BE2C (cell line): ENCODE results near the gene TMEM14A.

Experiments
- DNase-seq: peaks from one replicate; pipeline ENCODE4 v3.0.0-alpha.2; 2020
- H3K27me3 ChIP-seq: fragments of 250-450 bp; sonication (Bioruptor Pico); 2 replicates; pipeline ENCODE4 v1.5.1; 2020; ENCODE audit warnings: mild to moderate bottlenecking
- H3K36me3 ChIP-seq: fragments of 250-450 bp; sonication (Bioruptor Pico); 2 replicates; pipeline ENCODE4 v1.5.1; 2020; ENCODE audit warnings: mild to moderate bottlenecking
- H3K4me1 ChIP-seq: fragments of 250-450 bp; sonication (Bioruptor Pico); 2 replicates; pipeline ENCODE4 v1.5.1; 2020
- H3K4me3 ChIP-seq: 2 replicates; pipeline ENCODE4 v1.5.1; 2011; ENCODE audit warnings: low read depth, low read length
- H3K9me3 ChIP-seq: fragments of 250-450 bp; sonication (Bioruptor Pico); 2 replicates; pipeline ENCODE4 v1.5.1; 2020
- TF ChIP-seq, protein P1 (sequence below): IDR thresholded peaks from 2 replicates; pipeline ENCODE4 v1.5.1; 2012; ENCODE audit warnings: mild to moderate bottlenecking, low read depth, low read length

The TMEM14A gene

GRCh38 chr6:52666071-52666470, 4.8 kb upstream of the TMEM14A start:
- no peak for DNase-seq
- no peaks in the 10 kb centered on the region for H3K27me3 ChIP-seq
- peaks cover 5% of the 10 kb centered on the region for H3K4me1 ChIP-seq
- H3K36me3 ChIP-seq: 0 out of 2 replicates have a peak, but pooled peaks cover 6% of the 10 kb centered on the region
- TF ChIP-seq, protein P1, sequence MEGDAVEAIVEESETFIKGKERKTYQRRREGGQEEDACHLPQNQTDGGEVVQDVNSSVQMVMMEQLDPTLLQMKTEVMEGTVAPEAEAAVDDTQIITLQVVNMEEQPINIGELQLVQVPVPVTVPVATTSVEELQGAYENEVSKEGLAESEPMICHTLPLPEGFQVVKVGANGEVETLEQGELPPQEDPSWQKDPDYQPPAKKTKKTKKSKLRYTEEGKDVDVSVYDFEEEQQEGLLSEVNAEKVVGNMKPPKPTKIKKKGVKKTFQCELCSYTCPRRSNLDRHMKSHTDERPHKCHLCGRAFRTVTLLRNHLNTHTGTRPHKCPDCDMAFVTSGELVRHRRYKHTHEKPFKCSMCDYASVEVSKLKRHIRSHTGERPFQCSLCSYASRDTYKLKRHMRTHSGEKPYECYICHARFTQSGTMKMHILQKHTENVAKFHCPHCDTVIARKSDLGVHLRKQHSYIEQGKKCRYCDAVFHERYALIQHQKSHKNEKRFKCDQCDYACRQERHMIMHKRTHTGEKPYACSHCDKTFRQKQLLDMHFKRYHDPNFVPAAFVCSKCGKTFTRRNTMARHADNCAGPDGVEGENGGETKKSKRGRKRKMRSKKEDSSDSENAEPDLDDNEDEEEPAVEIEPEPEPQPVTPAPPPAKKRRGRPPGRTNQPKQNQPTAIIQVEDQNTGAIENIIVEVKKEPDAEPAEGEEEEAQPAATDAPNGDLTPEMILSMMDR: no peak
- H3K9me3 ChIP-seq: no peaks in the 10 kb centered on the region
- H3K4me3 ChIP-seq: peak overlapping the region; percentile 90

- Histone ChIP-seq H3K4me1 (peaks cover 3% of the 10 kb centered on the region), H3K4me3 (peak overlapping the region; percentile 90), H3K27me3 (no peaks in the 10 kb centered on the region), H3K36me3 (0 out of 2 replicates have a peak, but pooled peaks cover 6% of the 10 kb centered on the region), H3K9me3 (no peaks in the 10 kb centered on the region)
- TF ChIP-seq, protein P1: no peak
- no peak for DNase-seq
These were observed 4.4 kb upstream of the TMEM14A start for GRCh38 chr6:52666523-52666922.

- no peaks in the 10 kb centered on the region for H3K9me3 ChIP-seq
- DNase-seq: no peak
- no peak overlapping the region for H3K4me3 ChIP-seq
- 0 out of 2 replicates have a peak, but pooled peaks cover 6% of the 10 kb centered on the region for H3K36me3 ChIP-seq
- H3K27me3 ChIP-seq: no peaks in the 10 kb centered on the region
- peaks cover 3% of the 10 kb centered on the region for H3K4me1 ChIP-seq
- TF ChIP-seq, protein P1: no peak
These were observed 3.3 kb upstream of the TMEM14A start for GRCh38 chr6:52667572-52667971.

DNA sequence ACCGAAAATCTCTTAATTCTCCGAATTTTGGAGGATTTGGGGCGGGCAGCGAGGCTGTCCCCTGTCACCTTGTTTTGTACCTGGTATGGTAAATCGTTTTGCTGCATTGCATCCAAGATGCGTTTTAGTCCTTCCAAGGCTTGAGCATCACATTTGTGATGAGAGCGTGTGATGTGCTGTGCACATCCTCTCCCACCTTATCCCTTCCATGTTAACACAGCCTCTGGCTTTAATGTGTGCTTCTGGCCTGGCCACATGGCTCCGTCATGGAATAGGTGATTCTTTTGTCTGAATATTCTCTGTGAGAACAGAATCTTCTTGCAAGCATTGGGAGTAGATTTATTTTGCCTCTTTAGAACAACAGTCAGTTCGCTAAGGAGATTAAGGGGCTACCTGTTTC, 763 bp downstream of the TMEM14A start:
- Histone ChIP-seq H3K4me3 (peak overlapping the region; percentile 78), H3K9me3 (no peaks in the 10 kb centered on the region), H3K36me3 (0 out of 2 replicates have a peak, but pooled peaks cover 6% of the 10 kb centered on the region), H3K4me1 (no peaks in the 10 kb centered on the region; the same call in 1 of the 2 replicates), H3K27me3 (no peaks in the 10 kb centered on the region)
- TF ChIP-seq, protein P1: no peak
- DNase-seq: no peak

DNA sequence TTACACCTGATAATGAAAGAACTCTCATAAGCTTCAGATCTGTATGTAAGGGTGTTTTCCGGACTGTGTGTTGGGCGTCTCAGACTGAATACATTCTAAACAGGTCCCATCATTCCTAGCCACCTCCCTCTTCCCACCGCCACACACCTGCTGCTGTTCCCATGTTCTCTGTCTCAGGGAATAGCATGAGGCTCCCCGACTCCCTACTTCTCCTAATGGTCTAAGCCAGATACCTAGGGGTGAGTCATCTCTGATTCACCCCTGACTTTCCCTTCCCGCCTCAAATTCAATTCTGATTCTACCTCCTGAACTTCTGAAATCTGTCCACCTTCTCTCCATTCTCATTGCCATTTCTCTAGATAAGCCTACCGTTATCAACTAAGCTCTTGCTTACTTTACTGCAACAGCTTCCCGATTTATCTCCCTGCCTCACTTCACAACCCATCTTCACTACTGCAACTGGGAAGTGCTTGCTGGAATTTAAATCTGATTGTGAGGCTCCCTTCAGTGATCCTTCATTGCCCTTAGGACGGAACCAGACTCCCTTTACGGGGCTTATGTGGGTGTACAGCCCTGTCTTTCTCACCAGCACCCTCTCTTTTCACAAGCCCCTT, 1.6 kb downstream of the TMEM14A start:
- Histone ChIP-seq H3K4me3 (no peak overlapping the region), H3K9me3 (no peaks in the 10 kb centered on the region), H3K36me3 (no peaks in the 10 kb centered on the region), H3K27me3 (no peaks in the 10 kb centered on the region), H3K4me1 (no peaks in the 10 kb centered on the region)
- TF ChIP-seq, protein P1: no peak
- no peak for DNase-seq

DNA sequence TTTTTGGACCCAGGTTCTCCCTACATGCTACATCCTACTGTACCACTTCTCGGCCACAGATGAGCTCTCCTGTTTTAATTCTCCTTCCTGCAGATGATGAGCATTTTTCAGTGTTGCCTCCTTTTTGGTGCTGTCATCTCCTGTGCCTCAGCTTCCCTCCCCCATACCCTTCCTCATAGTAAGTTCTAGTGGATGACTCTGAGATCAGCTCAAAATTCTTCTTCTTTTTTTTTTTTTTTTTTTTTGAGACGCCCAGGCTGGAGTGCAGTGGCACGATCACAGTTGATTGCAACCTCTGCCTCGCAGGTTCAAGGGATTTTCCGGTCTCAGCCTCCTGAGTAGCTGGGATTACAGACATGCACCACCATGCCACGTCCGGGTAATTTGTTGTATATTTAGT, 3.8 kb downstream of the TMEM14A start:
- TF ChIP-seq, protein P1: no peak

More for the DNA sequence above, 3.8 kb downstream of the TMEM14A start:
- Histone ChIP-seq H3K36me3 (no peaks in the 10 kb centered on the region; the same call in 1 of the 2 replicates), H3K9me3 (no peaks in the 10 kb centered on the region), H3K27me3 (no peaks in the 10 kb centered on the region), H3K4me3 (no peak overlapping the region), H3K4me1 (no peaks in the 10 kb centered on the region)
- no peak for DNase-seq
